K562 (cell line): Measurements from ENCODE around the gene PRCC.

Experiments used
- CBX5 ChIP-seq: IDR thresholded peaks from 2 replicates; pipeline ENCODE4 v1.6.1; 2014; ENCODE audit warnings: low read depth, borderline replicate concordance
- FOXM1 ChIP-seq, 2 experiments: fragments of 450-650 bp in 1 of 2; sonication (generic) in 1 of 2; formaldehyde crosslinking in 1 of 2; IDR thresholded peaks; 2 replicates each; pipeline versions ENCODE4 v1.6.1 to v1.9.0; 2017 to 2022; ENCODE audit warnings: low read depth in 2 of 2, mild to moderate bottlenecking in 2 of 2, missing genetic modification reagents in 1 of 2, moderate library complexity in 1 of 2
- POLR2AphosphoS2 ChIP-seq: IDR thresholded peaks from 2 replicates; pipeline ENCODE4 v1.6.1; 2012; ENCODE audit warnings: low read length, improper control_type of control experiment
- POLR2AphosphoS5 ChIP-seq: IDR thresholded peaks from 2 replicates; pipeline ENCODE4 v1.6.1; 2011; ENCODE audit warnings: mild to moderate bottlenecking, low read depth, low read length, moderate library complexity; ENCODE audit not compliant: control insufficient read depth, insufficient read depth
- ZNF23 ChIP-seq: fragments of 250-450 bp; sonication (Bioruptor Pico); IDR thresholded peaks from 2 replicates; pipeline ENCODE4 v1.4.0; 2020; ENCODE audit warnings: mild to moderate bottlenecking

DNA sequence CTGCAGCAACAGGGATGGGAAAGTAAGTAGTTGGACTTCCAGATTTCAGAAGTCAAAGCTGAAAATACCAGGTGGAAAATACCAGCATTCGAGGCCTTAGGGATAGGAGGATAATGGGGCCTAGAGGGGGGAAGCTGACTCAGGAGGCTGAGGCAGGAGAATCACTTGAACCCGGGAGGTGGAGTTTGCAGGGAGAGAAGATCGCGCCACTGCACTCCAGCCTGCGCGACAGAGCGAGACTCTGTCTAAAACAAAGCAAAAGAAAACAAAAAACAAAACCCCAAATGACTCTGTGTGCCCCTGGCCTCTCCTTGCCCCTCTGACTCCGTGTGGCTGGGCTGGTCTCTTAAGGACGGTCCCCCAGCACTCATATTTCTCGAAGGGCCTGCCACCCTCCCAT is 46.0 kb downstream of the PRCC start:
- TF ChIP-seq ZNF23 (CRISPR knock-in tag) (no peak), POLR2AphosphoS5 (no peak), CBX5 (no peak), FOXM1 (IDR thresholded peaks at IDR 0.05; ENCODE audit: low read depth) (no peak), FOXM1 (CRISPR knock-in tag; IDR thresholded peaks at IDR 0.05; ENCODE audit: low read depth) (no peak), POLR2AphosphoS2 (no peak)
